Retina (tissue), 1 donor: ENCODE data around the gene CD82.

Source experiments
- DNase-seq: peaks from one replicate; pipeline ENCODE4 v3.0.0-alpha.2; 2016

Gene CD82

GRCh38 chr11:44565211-44565952 lies at the start of gene CD82:
Gene CD82 (plus strand): TSS chr11:44565663. CDS start chr11:44594663, 29,000 bp downstream.
- DNase-seq = peak; percentile 91

- no peak for DNase-seq
These were observed 48.6 kb upstream of the CD82 start for GRCh38 chr11:44516688-44517507.

GRCh38 chr11:44517541-44517940 lies 47.9 kb upstream of the CD82 start:
- no peak for DNase-seq

- no peak for DNase-seq
These were observed 46.4 kb upstream of the CD82 start for GRCh38 chr11:44518968-44519550.

GRCh38 chr11:44519989-44520737 lies 45.3 kb upstream of the CD82 start:
- DNase-seq = no peak

GRCh38 chr11:44521148-44521547 lies 44.3 kb upstream of the CD82 start:
- DNase-seq = no peak

- DNase-seq = no peak
These were observed 43.2 kb upstream of the CD82 start for GRCh38 chr11:44522294-44522693.

GRCh38 chr11:44524346-44524745 lies 41.1 kb upstream of the CD82 start:
- DNase-seq = no peak

GRCh38 chr11:44524751-44525201 lies 40.7 kb upstream of the CD82 start:
- no peak for DNase-seq

- DNase-seq = no peak
These were observed 39.8 kb upstream of the CD82 start for GRCh38 chr11:44525473-44526252.

GRCh38 chr11:44526438-44526837 lies 39.0 kb upstream of the CD82 start:
- no peak for DNase-seq

GRCh38 chr11:44527476-44527875 lies 38.0 kb upstream of the CD82 start:
- DNase-seq = no peak

GRCh38 chr11:44528103-44528502 lies 37.4 kb upstream of the CD82 start:
- DNase-seq = no peak

GRCh38 chr11:44528581-44528980 lies 36.9 kb upstream of the CD82 start:
- DNase-seq = no peak

- no peak for DNase-seq
These were observed 35.5 kb upstream of the CD82 start for GRCh38 chr11:44529895-44530412.

- DNase-seq = no peak
These were observed 34.9 kb upstream of the CD82 start for GRCh38 chr11:44530413-44531115.

- DNase-seq = no peak
These were observed 34.4 kb upstream of the CD82 start for GRCh38 chr11:44531116-44531504.

- no peak for DNase-seq
These were observed 33.8 kb upstream of the CD82 start for GRCh38 chr11:44531636-44532035.

- DNase-seq = no peak
These were observed 32.7 kb upstream of the CD82 start for GRCh38 chr11:44532809-44533208.

- DNase-seq = no peak
These were observed 31.3 kb upstream of the CD82 start for GRCh38 chr11:44533921-44534711.
